HEK293 (cell line): ENCODE results near the gene SPC24.

ENCODE experiments used
- GLI4 ChIP-seq: fragments of 450-650 bp; formaldehyde crosslinking; IDR thresholded peaks from 2 replicates; pipeline ENCODE4 v1.5.1; 2016; ENCODE audit warnings: missing biosample characterization, missing genetic modification characterization
- GLIS2 ChIP-seq: fragments of 450-650 bp; formaldehyde crosslinking; IDR thresholded peaks from 2 replicates; pipeline ENCODE4 v1.5.1; 2016; ENCODE audit warnings: missing biosample characterization, missing genetic modification characterization
- KLF8 ChIP-seq: fragments of 450-650 bp; formaldehyde crosslinking; IDR thresholded peaks from 2 replicates; pipeline ENCODE4 v1.5.1; 2016; ENCODE audit warnings: missing biosample characterization, missing genetic modification characterization
- PRDM1 ChIP-seq: fragments of 450-650 bp; formaldehyde crosslinking; IDR thresholded peaks from 2 replicates; pipeline ENCODE4; 2016; ENCODE audit warnings: missing biosample characterization, missing genetic modification characterization
- SP2 ChIP-seq: fragments of 450-650 bp; formaldehyde crosslinking; IDR thresholded peaks from 2 replicates; pipeline ENCODE4 v1.5.1; 2016; ENCODE audit warnings: missing biosample characterization, missing genetic modification characterization
- SP7 ChIP-seq: fragments of 450-650 bp; formaldehyde crosslinking; IDR thresholded peaks from 2 replicates; pipeline ENCODE4 v1.5.1; 2016; ENCODE audit warnings: missing biosample characterization, missing genetic modification characterization
- WT1 ChIP-seq: fragments of 450-650 bp; formaldehyde crosslinking; IDR thresholded peaks from 2 replicates; pipeline ENCODE4 v1.5.1; 2016; ENCODE audit warnings: missing biosample characterization, missing genetic modification characterization
- ZBTB8A ChIP-seq: fragments of 450-650 bp; formaldehyde crosslinking; IDR thresholded peaks from 2 replicates; pipeline ENCODE4 v1.5.1; 2016; ENCODE audit warnings: missing biosample characterization, missing genetic modification characterization
- ZFP37 ChIP-seq: fragments of 450-650 bp; formaldehyde crosslinking; IDR thresholded peaks from 2 replicates; pipeline ENCODE4 v1.5.1; 2016; ENCODE audit warnings: missing biosample characterization, missing genetic modification characterization
- ZNF391 ChIP-seq: fragments of 450-650 bp; formaldehyde crosslinking; IDR thresholded peaks from 2 replicates; pipeline ENCODE4 v1.5.1; 2016; ENCODE audit warnings: low read depth, missing biosample characterization, missing genetic modification characterization, borderline replicate concordance
- ZNF394 ChIP-seq: fragments of 450-650 bp; formaldehyde crosslinking; IDR thresholded peaks from 2 replicates; pipeline ENCODE4 v1.5.1; 2016; ENCODE audit warnings: missing biosample characterization, missing genetic modification characterization, mild to moderate bottlenecking, moderate library complexity, borderline replicate concordance
- ZNF529 ChIP-seq: fragments of 450-650 bp; formaldehyde crosslinking; IDR thresholded peaks from 2 replicates; pipeline ENCODE4 v1.5.1; 2017; ENCODE audit warnings: missing genetic modification characterization, missing biosample characterization; ENCODE audit not compliant: insufficient replicate concordance
- ZNF571 ChIP-seq: fragments of 450-650 bp; formaldehyde crosslinking; IDR thresholded peaks from 2 replicates; pipeline ENCODE4 v1.5.0; 2017; ENCODE audit warnings: missing biosample characterization, missing genetic modification characterization
- ZNF629 ChIP-seq: fragments of 450-650 bp; formaldehyde crosslinking; IDR thresholded peaks from 2 replicates; pipeline ENCODE4 v1.5.1; 2017; ENCODE audit warnings: missing biosample characterization, missing genetic modification characterization
- TF ChIP-seq, protein P1 (sequence below): fragments of 450-650 bp; formaldehyde crosslinking; IDR thresholded peaks from 2 replicates; pipeline ENCODE4 v1.5.1; 2016; ENCODE audit warnings: missing biosample characterization, missing genetic modification characterization
- TF ChIP-seq, protein P2 (sequence below): fragments of 450-650 bp; formaldehyde crosslinking; IDR thresholded peaks from 2 replicates; pipeline ENCODE4 v1.5.1; 2016; ENCODE audit warnings: missing biosample characterization, missing genetic modification characterization
- TF ChIP-seq, protein P3 (sequence below): fragments of 450-650 bp; formaldehyde crosslinking; IDR thresholded peaks from 2 replicates; pipeline ENCODE4 v1.5.1; 2016; ENCODE audit warnings: missing biosample characterization, missing genetic modification characterization
- TF ChIP-seq, protein P4 (sequence below): fragments of 450-650 bp; formaldehyde crosslinking; IDR thresholded peaks from 2 replicates; pipeline ENCODE4 v1.5.1; 2016; ENCODE audit warnings: missing biosample characterization, missing genetic modification characterization
- TF ChIP-seq, protein P5 (sequence below): fragments of 450-650 bp; formaldehyde crosslinking; conservative IDR thresholded peaks from 2 replicates; pipeline ENCODE4 v1.5.1; 2016; ENCODE audit warnings: low read depth, missing biosample characterization, missing genetic modification characterization
- TF ChIP-seq, protein P6 (sequence below): fragments of 450-650 bp; formaldehyde crosslinking; IDR thresholded peaks from 2 replicates; pipeline ENCODE4 v1.5.1; 2016; ENCODE audit warnings: missing biosample characterization, missing genetic modification characterization
- TF ChIP-seq, protein P7 (sequence below): fragments of 450-650 bp; formaldehyde crosslinking; IDR thresholded peaks from 2 replicates; pipeline ENCODE4 v1.5.1; 2016; ENCODE audit warnings: missing biosample characterization, missing genetic modification characterization

Gene SPC24

DNA sequence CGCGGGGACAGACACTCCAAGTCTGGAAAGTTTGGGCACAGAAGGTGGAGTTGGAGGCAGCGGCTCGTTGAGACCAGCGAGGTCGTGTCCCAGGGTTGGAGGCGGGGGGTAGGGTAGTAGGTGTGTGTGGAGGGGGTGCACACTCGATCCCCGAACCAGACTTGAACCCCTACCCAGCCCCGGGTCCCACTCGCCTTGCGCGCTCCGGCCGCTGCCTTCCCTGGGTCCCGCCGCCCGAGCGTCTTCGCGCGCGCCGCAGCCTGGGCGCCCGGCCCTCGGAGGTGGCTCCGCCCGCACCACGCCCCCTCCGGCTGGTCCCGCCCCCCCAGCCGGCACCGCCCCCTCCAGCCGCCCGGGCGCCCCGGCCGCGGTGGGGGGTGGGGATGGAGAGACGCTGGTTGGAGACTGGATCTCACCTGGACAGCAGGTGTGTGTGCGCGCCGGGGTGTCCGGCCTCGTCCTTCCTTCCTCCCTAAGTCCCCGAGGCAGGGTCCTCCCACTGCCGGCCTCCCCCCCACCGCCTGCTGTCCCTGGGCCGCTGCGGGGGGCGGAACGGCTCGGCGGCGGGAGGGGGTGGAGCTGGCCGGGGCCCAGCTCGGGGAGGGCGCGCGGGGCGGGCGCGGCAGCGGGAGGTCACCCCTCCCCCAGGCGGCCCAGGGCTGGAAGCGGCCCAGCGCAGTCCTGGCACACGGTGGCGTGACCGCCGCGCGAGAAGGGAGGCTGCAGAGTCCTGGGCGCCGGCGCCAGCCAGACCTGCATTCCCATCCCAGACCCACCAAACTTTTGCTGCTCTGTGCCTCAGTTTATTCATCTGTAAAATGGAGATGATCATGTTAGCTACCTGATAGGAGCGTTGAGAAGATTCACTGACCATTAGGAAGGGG lies 42.0 kb upstream of the SPC24 start, which contains the start of gene KANK2 (continued):
- TF ChIP-seq, protein P1, sequence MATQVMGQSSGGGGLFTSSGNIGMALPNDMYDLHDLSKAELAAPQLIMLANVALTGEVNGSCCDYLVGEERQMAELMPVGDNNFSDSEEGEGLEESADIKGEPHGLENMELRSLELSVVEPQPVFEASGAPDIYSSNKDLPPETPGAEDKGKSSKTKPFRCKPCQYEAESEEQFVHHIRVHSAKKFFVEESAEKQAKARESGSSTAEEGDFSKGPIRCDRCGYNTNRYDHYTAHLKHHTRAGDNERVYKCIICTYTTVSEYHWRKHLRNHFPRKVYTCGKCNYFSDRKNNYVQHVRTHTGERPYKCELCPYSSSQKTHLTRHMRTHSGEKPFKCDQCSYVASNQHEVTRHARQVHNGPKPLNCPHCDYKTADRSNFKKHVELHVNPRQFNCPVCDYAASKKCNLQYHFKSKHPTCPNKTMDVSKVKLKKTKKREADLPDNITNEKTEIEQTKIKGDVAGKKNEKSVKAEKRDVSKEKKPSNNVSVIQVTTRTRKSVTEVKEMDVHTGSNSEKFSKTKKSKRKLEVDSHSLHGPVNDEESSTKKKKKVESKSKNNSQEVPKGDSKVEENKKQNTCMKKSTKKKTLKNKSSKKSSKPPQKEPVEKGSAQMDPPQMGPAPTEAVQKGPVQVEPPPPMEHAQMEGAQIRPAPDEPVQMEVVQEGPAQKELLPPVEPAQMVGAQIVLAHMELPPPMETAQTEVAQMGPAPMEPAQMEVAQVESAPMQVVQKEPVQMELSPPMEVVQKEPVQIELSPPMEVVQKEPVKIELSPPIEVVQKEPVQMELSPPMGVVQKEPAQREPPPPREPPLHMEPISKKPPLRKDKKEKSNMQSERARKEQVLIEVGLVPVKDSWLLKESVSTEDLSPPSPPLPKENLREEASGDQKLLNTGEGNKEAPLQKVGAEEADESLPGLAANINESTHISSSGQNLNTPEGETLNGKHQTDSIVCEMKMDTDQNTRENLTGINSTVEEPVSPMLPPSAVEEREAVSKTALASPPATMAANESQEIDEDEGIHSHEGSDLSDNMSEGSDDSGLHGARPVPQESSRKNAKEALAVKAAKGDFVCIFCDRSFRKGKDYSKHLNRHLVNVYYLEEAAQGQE = no peak
- TF ChIP-seq KLF8 (peak; percentile 73; the same call in 1 of the 2 replicates), GLI4 (tag by site-specific recombination) (peak; percentile 8; the same call in 1 of the 2 replicates), PRDM1 (tag by site-specific recombination) (no peak), WT1 (tag by site-specific recombination) (0 out of 2 replicates have a peak, but pooled peaks have one; percentile 29), SP2 (tag by site-specific recombination) (peak; percentile 75), GLIS2 (tag by site-specific recombination) (peak; percentile 90), ZNF529 (tag by site-specific recombination) (no peak), ZFP37 (tag by site-specific recombination) (no peak), ZNF394 (tag by site-specific recombination) (no peak), ZNF391 (0 out of 2 replicates have a peak, but pooled peaks have one; percentile 52), SP7 (tag by site-specific recombination) (peak; percentile 49), ZBTB8A (tag by site-specific recombination) (peak; percentile 47), ZNF629 (tag by site-specific recombination) (peak; percentile 28), ZNF571 (no peak)
- TF ChIP-seq, protein P2, sequence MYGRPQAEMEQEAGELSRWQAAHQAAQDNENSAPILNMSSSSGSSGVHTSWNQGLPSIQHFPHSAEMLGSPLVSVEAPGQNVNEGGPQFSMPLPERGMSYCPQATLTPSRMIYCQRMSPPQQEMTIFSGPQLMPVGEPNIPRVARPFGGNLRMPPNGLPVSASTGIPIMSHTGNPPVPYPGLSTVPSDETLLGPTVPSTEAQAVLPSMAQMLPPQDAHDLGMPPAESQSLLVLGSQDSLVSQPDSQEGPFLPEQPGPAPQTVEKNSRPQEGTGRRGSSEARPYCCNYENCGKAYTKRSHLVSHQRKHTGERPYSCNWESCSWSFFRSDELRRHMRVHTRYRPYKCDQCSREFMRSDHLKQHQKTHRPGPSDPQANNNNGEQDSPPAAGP (tag by site-specific recombination) = 0 out of 2 replicates have a peak, but pooled peaks have one; percentile 24
- TF ChIP-seq, protein P3, sequence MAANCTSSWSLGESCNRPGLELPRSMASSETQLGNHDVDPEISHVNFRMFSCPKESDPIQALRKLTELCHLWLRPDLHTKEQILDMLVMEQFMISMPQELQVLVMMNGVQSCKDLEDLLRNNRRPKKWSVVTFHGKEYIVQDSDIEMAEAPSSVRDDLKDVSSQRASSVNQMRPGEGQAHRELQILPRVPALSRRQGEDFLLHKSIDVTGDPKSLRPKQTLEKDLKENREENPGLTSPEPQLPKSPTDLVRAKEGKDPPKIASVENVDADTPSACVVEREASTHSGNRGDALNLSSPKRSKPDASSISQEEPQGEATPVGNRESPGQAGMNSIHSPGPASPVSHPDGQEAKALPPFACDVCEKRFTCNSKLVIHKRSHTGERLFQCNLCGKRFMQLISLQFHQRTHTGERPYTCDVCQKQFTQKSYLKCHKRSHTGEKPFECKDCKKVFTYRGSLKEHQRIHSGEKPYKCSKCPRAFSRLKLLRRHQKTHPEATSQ = peak; percentile 40; the same call in 1 of the 2 replicates
- TF ChIP-seq, protein P4, sequence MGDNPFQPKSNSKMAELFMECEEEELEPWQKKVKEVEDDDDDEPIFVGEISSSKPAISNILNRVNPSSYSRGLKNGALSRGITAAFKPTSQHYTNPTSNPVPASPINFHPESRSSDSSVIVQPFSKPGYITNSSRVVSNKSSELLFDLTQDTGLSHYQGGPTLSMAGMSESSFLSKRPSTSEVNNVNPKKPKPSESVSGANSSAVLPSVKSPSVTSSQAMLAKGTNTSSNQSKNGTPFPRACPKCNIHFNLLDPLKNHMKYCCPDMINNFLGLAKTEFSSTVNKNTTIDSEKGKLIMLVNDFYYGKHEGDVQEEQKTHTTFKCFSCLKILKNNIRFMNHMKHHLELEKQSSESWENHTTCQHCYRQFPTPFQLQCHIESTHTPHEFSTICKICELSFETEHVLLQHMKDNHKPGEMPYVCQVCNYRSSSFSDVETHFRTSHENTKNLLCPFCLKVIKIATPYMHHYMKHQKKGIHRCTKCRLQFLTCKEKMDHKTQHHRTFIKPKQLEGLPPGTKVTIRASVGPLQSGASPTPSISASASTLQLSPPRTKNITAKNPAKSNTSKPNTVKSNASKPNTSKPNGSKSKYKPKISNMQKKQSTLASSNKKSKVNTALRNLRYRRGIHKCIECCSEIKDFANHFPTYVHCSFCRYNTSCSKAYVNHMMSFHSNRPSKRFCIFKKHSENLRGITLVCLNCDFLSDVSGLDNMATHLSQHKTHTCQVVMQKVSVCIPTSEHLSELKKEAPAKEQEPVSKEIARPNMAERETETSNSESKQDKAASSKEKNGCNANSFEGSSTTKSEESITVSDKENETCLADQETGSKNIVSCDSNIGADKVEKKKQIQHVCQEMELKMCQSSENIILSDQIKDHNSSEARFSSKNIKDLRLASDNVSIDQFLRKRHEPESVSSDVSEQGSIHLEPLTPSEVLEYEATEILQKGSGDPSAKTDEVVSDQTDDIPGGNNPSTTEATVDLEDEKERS (tag by site-specific recombination) = no peak
- TF ChIP-seq, protein P5, sequence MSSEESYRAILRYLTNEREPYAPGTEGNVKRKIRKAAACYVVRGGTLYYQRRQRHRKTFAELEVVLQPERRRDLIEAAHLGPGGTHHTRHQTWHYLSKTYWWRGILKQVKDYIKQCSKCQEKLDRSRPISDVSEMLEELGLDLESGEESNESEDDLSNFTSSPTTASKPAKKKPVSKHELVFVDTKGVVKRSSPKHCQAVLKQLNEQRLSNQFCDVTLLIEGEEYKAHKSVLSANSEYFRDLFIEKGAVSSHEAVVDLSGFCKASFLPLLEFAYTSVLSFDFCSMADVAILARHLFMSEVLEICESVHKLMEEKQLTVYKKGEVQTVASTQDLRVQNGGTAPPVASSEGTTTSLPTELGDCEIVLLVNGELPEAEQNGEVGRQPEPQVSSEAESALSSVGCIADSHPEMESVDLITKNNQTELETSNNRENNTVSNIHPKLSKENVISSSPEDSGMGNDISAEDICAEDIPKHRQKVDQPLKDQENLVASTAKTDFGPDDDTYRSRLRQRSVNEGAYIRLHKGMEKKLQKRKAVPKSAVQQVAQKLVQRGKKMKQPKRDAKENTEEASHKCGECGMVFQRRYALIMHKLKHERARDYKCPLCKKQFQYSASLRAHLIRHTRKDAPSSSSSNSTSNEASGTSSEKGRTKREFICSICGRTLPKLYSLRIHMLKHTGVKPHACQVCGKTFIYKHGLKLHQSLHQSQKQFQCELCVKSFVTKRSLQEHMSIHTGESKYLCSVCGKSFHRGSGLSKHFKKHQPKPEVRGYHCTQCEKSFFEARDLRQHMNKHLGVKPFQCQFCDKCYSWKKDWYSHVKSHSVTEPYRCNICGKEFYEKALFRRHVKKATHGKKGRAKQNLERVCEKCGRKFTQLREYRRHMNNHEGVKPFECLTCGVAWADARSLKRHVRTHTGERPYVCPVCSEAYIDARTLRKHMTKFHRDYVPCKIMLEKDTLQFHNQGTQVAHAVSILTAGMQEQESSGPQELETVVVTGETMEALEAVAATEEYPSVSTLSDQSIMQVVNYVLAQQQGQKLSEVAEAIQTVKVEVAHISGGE (tag by site-specific recombination) = peak; percentile 39; the same call in 1 of the 2 replicates
- TF ChIP-seq, protein P6, sequence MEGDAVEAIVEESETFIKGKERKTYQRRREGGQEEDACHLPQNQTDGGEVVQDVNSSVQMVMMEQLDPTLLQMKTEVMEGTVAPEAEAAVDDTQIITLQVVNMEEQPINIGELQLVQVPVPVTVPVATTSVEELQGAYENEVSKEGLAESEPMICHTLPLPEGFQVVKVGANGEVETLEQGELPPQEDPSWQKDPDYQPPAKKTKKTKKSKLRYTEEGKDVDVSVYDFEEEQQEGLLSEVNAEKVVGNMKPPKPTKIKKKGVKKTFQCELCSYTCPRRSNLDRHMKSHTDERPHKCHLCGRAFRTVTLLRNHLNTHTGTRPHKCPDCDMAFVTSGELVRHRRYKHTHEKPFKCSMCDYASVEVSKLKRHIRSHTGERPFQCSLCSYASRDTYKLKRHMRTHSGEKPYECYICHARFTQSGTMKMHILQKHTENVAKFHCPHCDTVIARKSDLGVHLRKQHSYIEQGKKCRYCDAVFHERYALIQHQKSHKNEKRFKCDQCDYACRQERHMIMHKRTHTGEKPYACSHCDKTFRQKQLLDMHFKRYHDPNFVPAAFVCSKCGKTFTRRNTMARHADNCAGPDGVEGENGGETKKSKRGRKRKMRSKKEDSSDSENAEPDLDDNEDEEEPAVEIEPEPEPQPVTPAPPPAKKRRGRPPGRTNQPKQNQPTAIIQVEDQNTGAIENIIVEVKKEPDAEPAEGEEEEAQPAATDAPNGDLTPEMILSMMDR (tag by site-specific recombination) = peak; percentile 35; the same call in 1 of the 2 replicates
- TF ChIP-seq, protein P7, sequence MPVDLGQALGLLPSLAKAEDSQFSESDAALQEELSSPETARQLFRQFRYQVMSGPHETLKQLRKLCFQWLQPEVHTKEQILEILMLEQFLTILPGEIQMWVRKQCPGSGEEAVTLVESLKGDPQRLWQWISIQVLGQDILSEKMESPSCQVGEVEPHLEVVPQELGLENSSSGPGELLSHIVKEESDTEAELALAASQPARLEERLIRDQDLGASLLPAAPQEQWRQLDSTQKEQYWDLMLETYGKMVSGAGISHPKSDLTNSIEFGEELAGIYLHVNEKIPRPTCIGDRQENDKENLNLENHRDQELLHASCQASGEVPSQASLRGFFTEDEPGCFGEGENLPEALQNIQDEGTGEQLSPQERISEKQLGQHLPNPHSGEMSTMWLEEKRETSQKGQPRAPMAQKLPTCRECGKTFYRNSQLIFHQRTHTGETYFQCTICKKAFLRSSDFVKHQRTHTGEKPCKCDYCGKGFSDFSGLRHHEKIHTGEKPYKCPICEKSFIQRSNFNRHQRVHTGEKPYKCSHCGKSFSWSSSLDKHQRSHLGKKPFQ (tag by site-specific recombination) = no peak
